ENCODE results near the gene GHRHR.

GHRHR gene

DNA sequence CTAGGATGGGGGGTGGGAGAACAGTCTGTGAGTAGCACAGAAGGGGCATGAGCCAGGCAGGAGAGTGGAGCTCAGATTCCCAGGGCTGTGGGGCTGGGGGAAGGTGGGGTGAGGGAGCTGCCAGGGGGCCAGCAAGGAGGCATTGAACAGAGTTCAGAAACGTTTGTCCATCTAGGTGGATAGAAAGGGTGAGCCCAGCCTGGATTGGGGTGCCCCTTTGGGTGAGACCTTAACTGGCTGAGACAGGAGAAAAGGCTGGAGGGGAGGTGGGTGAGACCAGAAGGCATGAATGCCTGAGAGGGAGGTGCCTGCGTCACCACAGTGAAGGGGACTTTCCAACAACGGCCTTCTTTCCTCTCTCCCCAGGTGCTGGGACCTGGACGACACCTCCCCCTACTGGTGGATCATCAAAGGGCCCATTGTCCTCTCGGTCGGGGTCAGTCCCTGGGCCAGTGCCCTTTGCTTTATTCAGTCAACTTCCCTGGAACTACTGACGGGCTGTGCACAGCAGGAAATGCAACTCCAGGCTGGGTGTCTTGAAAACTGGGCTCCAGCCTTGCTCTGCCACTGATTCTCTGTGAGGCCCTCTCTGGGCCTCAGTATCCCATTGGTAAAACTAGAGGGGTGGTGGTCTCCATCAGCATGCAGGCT is 11.0 kb downstream of the GHRHR start:
- Histone ChIP-seq H3K4me3 (ENCODE audit: low read length) (no peak overlapping the region), H3K27ac (ENCODE audit: low read length) (no peak overlapping the region), H3K27me3 (ENCODE audit: control insufficient read depth, insufficient read depth, low read length) (no peaks in the 10 kb centered on the region), H3K36me3 (ENCODE audit: control insufficient read depth, insufficient read depth, low read length) (no peaks in the 10 kb centered on the region), H3K9me3 (ENCODE audit: control insufficient read depth, insufficient read depth, low read length) (no peaks in the 10 kb centered on the region), H3K4me1 (ENCODE audit: control insufficient read depth, insufficient read depth, low read length) (peaks cover 3% of the 10 kb centered on the region; the same call in 1 of the 2 replicates)
- no CpG with 5 or more reads among the region's 7 CpGs for WGBS (ENCODE audit: insufficient coverage, insufficient read length)
- DNase-seq (ENCODE audit: low read depth, low spot score) = peak; percentile 54

DNA sequence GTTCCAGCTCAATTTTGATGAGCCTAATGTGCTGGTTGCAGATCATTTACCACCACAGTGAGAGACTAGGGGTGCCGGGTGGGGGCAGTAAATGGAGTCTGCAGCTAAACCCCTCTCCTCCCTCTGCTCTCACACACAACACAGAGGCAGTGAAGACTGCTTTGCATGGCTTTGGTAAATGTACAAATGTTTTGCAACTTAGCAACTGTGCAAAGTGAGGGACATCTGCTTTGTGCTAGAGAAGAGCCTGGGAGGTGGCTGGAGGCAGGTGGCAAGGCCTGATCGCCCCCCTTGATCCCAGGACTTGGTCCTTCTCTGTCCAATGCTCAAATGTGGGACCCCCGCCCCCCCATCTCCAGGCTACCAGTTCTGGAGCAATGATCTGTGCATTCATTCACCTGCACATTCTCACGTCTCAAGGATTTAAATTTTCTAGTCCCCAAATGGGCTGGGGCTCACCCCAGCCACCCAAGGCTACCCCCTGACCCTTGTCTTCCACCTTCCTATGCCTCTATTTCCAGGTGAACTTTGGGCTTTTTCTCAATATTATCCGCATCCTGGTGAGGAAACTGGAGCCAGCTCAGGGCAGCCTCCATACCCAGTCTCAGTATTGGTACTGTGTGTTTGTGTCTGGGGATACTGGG is 11.6 kb downstream of the GHRHR start:
- no peak overlapping the region for H3K27ac ChIP-seq (ENCODE audit: low read length)
- no CpG with 5 or more reads among the region's 5 CpGs for WGBS (ENCODE audit: insufficient coverage, insufficient read length)
- H3K9me3 ChIP-seq (ENCODE audit: control insufficient read depth, insufficient read depth, low read length) = no peaks in the 10 kb centered on the region
- peaks cover 3% of the 10 kb centered on the region; the same call in 1 of the 2 replicates for H3K4me1 ChIP-seq (ENCODE audit: control insufficient read depth, insufficient read depth, low read length)
- no peak for DNase-seq (ENCODE audit: low read depth, low spot score)
- H3K27me3 ChIP-seq (ENCODE audit: control insufficient read depth, insufficient read depth, low read length) = no peaks in the 10 kb centered on the region
- no peak overlapping the region for H3K4me3 ChIP-seq (ENCODE audit: low read length)
- no peaks in the 10 kb centered on the region for H3K36me3 ChIP-seq (ENCODE audit: control insufficient read depth, insufficient read depth, low read length)

GRCh38 chr7:30976381-30976780 is 12.6 kb downstream of the GHRHR start:
- peaks cover 3% of the 10 kb centered on the region; the same call in 1 of the 2 replicates for H3K4me1 ChIP-seq (ENCODE audit: control insufficient read depth, insufficient read depth, low read length)
- no peak overlapping the region for H3K4me3 ChIP-seq (ENCODE audit: low read length)
- H3K36me3 ChIP-seq (ENCODE audit: control insufficient read depth, insufficient read depth, low read length) = no peaks in the 10 kb centered on the region
- H3K27ac ChIP-seq (ENCODE audit: low read length) = no peak overlapping the region
- H3K9me3 ChIP-seq (ENCODE audit: control insufficient read depth, insufficient read depth, low read length) = no peaks in the 10 kb centered on the region
- no CpG with 5 or more reads among the region's 5 CpGs for WGBS (ENCODE audit: insufficient coverage, insufficient read length)
- no peak for DNase-seq (ENCODE audit: low read depth, low spot score)
- H3K27me3 ChIP-seq (ENCODE audit: control insufficient read depth, insufficient read depth, low read length) = no peaks in the 10 kb centered on the region

- WGBS (ENCODE audit: insufficient coverage, insufficient read length) = no CpG with 5 or more reads among the region's 1 CpG
- Histone ChIP-seq H3K27ac (ENCODE audit: low read length) (no peak overlapping the region), H3K4me1 (ENCODE audit: control insufficient read depth, insufficient read depth, low read length) (peaks cover 3% of the 10 kb centered on the region; the same call in 1 of the 2 replicates), H3K27me3 (ENCODE audit: control insufficient read depth, insufficient read depth, low read length) (no peaks in the 10 kb centered on the region), H3K9me3 (ENCODE audit: control insufficient read depth, insufficient read depth, low read length) (no peaks in the 10 kb centered on the region), H3K4me3 (ENCODE audit: low read length) (no peak overlapping the region), H3K36me3 (ENCODE audit: control insufficient read depth, insufficient read depth, low read length) (no peaks in the 10 kb centered on the region)
- no peak for DNase-seq (ENCODE audit: low read depth, low spot score)
Measured at GRCh38 chr7:30977222-30977621, 13.5 kb downstream of the GHRHR start.

DNA sequence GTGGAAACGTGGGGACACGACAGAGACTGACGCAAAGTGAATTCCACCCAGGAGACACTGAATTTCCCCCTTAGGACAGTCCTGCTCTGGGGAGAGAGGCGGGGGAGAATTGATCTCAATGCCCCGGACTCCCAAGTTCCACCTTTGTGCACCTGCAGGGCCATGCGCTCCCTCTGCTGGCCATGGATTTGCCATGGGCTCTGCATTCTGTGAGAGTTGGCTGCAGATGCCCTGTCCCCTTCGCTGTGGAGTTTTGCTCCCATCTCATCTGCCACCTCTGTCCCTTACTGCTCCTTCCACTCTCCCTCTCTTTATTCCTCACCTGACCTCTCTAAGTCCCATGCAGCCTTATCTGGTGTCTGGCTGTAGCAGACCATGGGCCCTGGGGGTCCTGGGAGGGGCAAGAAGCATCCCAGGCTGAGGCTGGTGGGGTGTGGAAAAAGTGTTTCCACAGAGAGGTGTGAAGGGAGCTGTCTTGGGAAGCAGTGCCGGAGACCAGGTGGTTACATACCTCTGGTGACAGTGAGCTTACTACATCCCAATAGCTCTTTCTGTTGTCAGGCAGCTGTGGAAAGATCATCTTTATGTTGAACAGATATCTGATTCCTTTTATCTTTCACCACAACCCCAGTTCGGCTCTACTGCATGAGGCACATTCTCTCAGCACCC is 14.3 kb downstream of the GHRHR start:
- no peak overlapping the region for H3K4me3 ChIP-seq (ENCODE audit: low read length)
- no peaks in the 10 kb centered on the region for H3K36me3 ChIP-seq (ENCODE audit: control insufficient read depth, insufficient read depth, low read length)
- no peak overlapping the region for H3K27ac ChIP-seq (ENCODE audit: low read length)
- H3K27me3 ChIP-seq (ENCODE audit: control insufficient read depth, insufficient read depth, low read length) = no peaks in the 10 kb centered on the region
- WGBS (ENCODE audit: insufficient coverage, insufficient read length) = no CpG with 5 or more reads among the region's 9 CpGs
- peak; percentile 50 for DNase-seq (ENCODE audit: low read depth, low spot score)
- H3K4me1 ChIP-seq (ENCODE audit: control insufficient read depth, insufficient read depth, low read length) = peaks cover 3% of the 10 kb centered on the region; the same call in 1 of the 2 replicates
- H3K9me3 ChIP-seq (ENCODE audit: control insufficient read depth, insufficient read depth, low read length) = no peaks in the 10 kb centered on the region

DNA sequence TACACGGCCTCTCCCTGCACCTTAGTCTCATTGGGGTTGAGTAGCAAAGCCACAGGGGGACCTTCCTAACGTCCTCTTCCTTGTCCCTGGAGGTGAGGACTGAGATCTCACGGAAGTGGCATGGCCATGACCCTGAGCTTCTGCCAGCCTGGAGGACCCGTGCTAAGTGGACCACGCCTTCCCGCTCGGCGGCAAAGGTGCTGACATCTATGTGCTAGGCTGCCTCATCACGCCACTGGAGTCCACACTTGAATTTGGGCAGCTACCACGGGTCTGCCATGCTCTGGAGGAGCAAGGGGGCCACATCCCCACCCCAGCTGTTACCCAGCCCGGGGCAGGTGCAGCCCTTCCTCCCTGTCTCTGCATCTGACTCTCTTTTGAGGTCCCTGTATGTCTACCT is 15.3 kb downstream of the GHRHR start:
- no peaks in the 10 kb centered on the region for H3K27me3 ChIP-seq (ENCODE audit: control insufficient read depth, insufficient read depth, low read length)
- no CpG with 5 or more reads among the region's 11 CpGs for WGBS (ENCODE audit: insufficient coverage, insufficient read length)
- H3K4me1 ChIP-seq (ENCODE audit: control insufficient read depth, insufficient read depth, low read length) = peaks cover 3% of the 10 kb centered on the region; the same call in 1 of the 2 replicates
- no peak overlapping the region for H3K4me3 ChIP-seq (ENCODE audit: low read length)
- no peak overlapping the region for H3K27ac ChIP-seq (ENCODE audit: low read length)
- H3K36me3 ChIP-seq (ENCODE audit: control insufficient read depth, insufficient read depth, low read length) = no peaks in the 10 kb centered on the region
- DNase-seq (ENCODE audit: low read depth, low spot score) = no peak
- H3K9me3 ChIP-seq (ENCODE audit: control insufficient read depth, insufficient read depth, low read length) = no peaks in the 10 kb centered on the region

- Histone ChIP-seq H3K27me3 (ENCODE audit: control insufficient read depth, insufficient read depth, low read length) (no peaks in the 10 kb centered on the region), H3K9me3 (ENCODE audit: control insufficient read depth, insufficient read depth, low read length) (no peaks in the 10 kb centered on the region), H3K4me3 (ENCODE audit: low read length) (no peak overlapping the region), H3K4me1 (ENCODE audit: control insufficient read depth, insufficient read depth, low read length) (peaks cover under 1% of the 10 kb centered on the region), H3K36me3 (ENCODE audit: control insufficient read depth, insufficient read depth, low read length) (no peaks in the 10 kb centered on the region), H3K27ac (ENCODE audit: low read length) (no peak overlapping the region)
- DNase-seq (ENCODE audit: low read depth, low spot score) = no peak
- WGBS (ENCODE audit: insufficient coverage, insufficient read length) = no CpG with 5 or more reads among the region's 7 CpGs
Measured at GRCh38 chr7:30980194-30980593, 16.4 kb downstream of the GHRHR start.

GRCh38 chr7:30980751-30981150 is 17.0 kb downstream of the GHRHR start:
- Histone ChIP-seq H3K27ac (ENCODE audit: low read length) (no peak overlapping the region), H3K4me1 (ENCODE audit: control insufficient read depth, insufficient read depth, low read length) (peaks cover 6% of the 10 kb centered on the region), H3K36me3 (ENCODE audit: control insufficient read depth, insufficient read depth, low read length) (no peaks in the 10 kb centered on the region), H3K4me3 (ENCODE audit: low read length) (no peak overlapping the region), H3K9me3 (ENCODE audit: control insufficient read depth, insufficient read depth, low read length) (no peaks in the 10 kb centered on the region), H3K27me3 (ENCODE audit: control insufficient read depth, insufficient read depth, low read length) (no peaks in the 10 kb centered on the region)
- no peak for DNase-seq (ENCODE audit: low read depth, low spot score)
- WGBS (ENCODE audit: insufficient coverage, insufficient read length) = no CpG with 5 or more reads among the region's 5 CpGs

DNA sequence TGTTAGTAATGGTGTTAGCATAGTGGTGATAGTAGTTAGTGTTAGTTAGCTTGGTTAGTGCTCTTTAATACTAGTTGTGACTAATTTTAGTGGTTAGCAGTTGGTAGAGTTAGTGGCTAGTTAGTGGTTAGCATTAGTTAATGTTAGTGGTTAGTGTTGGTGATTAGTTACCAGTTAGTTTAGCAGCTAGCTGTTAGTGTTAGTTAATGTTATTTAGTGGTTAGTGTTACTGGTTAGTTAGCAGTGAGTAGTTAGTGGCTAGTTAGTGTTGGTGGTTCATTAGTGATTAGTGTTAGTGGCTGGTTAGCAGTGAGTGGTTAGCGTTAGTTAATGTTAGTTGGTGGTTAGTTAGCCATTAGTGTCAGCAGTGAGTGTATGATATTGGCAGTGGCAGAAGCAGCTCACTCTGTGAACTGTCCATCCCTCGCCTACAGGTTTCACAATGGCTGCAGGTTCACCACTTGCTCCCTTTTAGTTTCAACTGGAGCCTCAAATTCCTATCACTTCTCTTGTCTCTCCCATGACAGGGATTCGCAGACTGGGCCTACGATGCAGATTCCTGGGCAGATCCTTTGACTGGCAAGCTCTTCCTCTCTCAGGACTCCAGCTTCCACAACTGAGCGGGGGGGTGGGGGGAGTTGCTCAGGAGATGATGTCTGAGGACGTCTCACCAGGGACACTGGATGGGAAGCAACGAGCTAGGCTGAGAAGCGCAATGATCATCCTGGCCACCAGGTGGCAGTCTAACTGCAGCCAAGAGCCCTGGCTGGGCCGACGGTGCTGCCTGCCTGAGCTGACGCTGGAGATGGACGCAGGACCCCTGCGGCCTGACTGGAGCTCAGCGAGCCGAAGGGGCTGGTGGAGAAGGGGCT is 19.5 kb downstream of the GHRHR start:
- H3K4me1 ChIP-seq (ENCODE audit: control insufficient read depth, insufficient read depth, low read length) = peaks cover 12% of the 10 kb centered on the region
- peak; percentile 94 for DNase-seq (ENCODE audit: low read depth, low spot score)
- H3K27me3 ChIP-seq (ENCODE audit: control insufficient read depth, insufficient read depth, low read length) = no peaks in the 10 kb centered on the region
- no CpG with 5 or more reads among the region's 15 CpGs for WGBS (ENCODE audit: insufficient coverage, insufficient read length)
- no peak overlapping the region for H3K4me3 ChIP-seq (ENCODE audit: low read length)
- H3K27ac ChIP-seq (ENCODE audit: low read length) = no peak overlapping the region
- no peaks in the 10 kb centered on the region for H3K36me3 ChIP-seq (ENCODE audit: control insufficient read depth, insufficient read depth, low read length)
- H3K9me3 ChIP-seq (ENCODE audit: control insufficient read depth, insufficient read depth, low read length) = no peaks in the 10 kb centered on the region

DNA sequence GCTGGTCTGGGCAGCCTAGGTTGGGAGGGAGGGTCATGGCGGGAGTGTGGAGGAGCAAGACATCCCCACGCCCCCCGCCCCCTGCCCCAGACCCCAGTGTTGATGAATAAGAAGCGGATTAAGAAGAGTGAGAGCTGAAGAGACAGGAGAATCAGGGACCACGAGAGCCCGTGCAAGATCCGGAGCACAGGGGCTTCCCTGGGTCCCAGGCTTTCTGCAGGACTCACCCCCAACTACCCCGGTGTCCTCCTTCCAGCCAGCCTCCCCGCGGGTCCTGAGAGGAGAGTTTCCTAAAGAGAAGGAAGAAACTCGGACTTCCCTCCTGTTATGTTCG is 20.1 kb downstream of the GHRHR start:
- Histone ChIP-seq H3K4me1 (ENCODE audit: control insufficient read depth, insufficient read depth, low read length) (peaks cover 18% of the 10 kb centered on the region), H3K27me3 (ENCODE audit: control insufficient read depth, insufficient read depth, low read length) (no peaks in the 10 kb centered on the region), H3K27ac (ENCODE audit: low read length) (no peak overlapping the region), H3K4me3 (ENCODE audit: low read length) (peak overlapping the region; percentile 6; the same call in 1 of the 2 replicates), H3K36me3 (ENCODE audit: control insufficient read depth, insufficient read depth, low read length) (no peaks in the 10 kb centered on the region), H3K9me3 (ENCODE audit: control insufficient read depth, insufficient read depth, low read length) (no peaks in the 10 kb centered on the region)
- no CpG with 5 or more reads among the region's 12 CpGs for WGBS (ENCODE audit: insufficient coverage, insufficient read length)
- DNase-seq (ENCODE audit: low read depth, low spot score) = no peak
